Suprapubic skin (tissue), 3 donors: ENCODE results near the gene CTNNA3.

ENCODE experiments used
- POLR2A ChIP-seq, 2 donors: fragments of 450-650 bp; IDR thresholded peaks; one replicate each; pipeline ENCODE4 v1.6.1; 2017; ENCODE audit warnings: antibody characterized with exemption in 2 of 2, mild to moderate bottlenecking in 2 of 2, moderate library complexity in 2 of 2
- TF ChIP-seq, protein P1 (sequence below), 2 donors: fragments of 200-600 bp in 1 of 2; fragments of 450-650 bp in 1 of 2; sonication (generic) in 1 of 2; IDR thresholded peaks; one replicate each; pipeline ENCODE4 v1.5.1; 2016 to 2019; ENCODE audit warnings: antibody characterized with exemption in 2 of 2, mild to moderate bottlenecking in 1 of 2, moderate library complexity in 1 of 2

DNA sequence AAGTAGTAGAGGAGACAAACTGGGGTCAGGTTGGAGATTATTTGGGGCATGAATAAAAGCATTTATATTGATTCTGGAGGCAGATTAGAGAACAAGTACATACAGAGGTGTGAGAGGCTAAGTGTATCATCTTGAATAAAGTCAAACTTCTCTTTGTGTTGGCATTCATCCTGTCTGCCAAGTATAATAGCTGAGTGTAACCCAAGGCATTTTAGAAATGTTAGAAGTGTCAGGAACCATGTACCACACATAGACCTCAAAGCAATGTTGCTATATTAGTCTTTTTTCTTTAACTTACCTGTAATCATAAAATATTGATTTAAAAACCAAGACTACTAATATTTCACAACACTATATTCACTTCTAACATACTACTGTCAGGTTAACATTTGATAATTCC is 826.4 kb downstream of the CTNNA3 start:
- TF ChIP-seq, protein P1, sequence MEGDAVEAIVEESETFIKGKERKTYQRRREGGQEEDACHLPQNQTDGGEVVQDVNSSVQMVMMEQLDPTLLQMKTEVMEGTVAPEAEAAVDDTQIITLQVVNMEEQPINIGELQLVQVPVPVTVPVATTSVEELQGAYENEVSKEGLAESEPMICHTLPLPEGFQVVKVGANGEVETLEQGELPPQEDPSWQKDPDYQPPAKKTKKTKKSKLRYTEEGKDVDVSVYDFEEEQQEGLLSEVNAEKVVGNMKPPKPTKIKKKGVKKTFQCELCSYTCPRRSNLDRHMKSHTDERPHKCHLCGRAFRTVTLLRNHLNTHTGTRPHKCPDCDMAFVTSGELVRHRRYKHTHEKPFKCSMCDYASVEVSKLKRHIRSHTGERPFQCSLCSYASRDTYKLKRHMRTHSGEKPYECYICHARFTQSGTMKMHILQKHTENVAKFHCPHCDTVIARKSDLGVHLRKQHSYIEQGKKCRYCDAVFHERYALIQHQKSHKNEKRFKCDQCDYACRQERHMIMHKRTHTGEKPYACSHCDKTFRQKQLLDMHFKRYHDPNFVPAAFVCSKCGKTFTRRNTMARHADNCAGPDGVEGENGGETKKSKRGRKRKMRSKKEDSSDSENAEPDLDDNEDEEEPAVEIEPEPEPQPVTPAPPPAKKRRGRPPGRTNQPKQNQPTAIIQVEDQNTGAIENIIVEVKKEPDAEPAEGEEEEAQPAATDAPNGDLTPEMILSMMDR (IDR thresholded peaks at IDR 0.05), result no peak
- TF ChIP-seq POLR2A (IDR thresholded peaks at IDR 0.05), result no peak
